H9 (cell line): ENCODE measurements around the gene SLCO2A1. TPM values are rescaled to one million over a fixed set of nuclear protein-coding genes. Genes with fewer than 3 reads are reported as not detected.

Source experiments
- DNase-seq: peaks from one replicate; pipeline ENCODE4 v3.0.0-alpha.2; 2017
- H2AFZ ChIP-seq: one replicate; pipeline ENCODE4 v1.6.1; 2013; ENCODE audit warnings: mild to moderate bottlenecking, low read length, control low read depth, moderate library complexity
- H2AK5ac ChIP-seq: 2 replicates; pipeline ENCODE4 v1.6.1; 2013; ENCODE audit warnings: low read length, control low read depth, mixed read lengths; ENCODE audit not compliant: insufficient read length
- H2BK120ac ChIP-seq: one replicate; pipeline ENCODE4 v1.6.1; 2013; ENCODE audit warnings: low read depth, mild to moderate bottlenecking, low read length, control low read depth, inconsistent platforms; ENCODE audit not compliant: poor library complexity, severe bottlenecking
- H2BK12ac ChIP-seq: 2 replicates; pipeline ENCODE4 v1.6.1; 2013; ENCODE audit warnings: low read length, control low read depth, mixed read lengths, low read depth; ENCODE audit not compliant: insufficient read length
- H2BK15ac ChIP-seq: 2 replicates; pipeline ENCODE4 v1.6.1; 2013; ENCODE audit warnings: low read depth, low read length, control low read depth
- H2BK20ac ChIP-seq: one replicate; pipeline ENCODE4 v1.6.1; 2013; ENCODE audit warnings: low read depth, mild to moderate bottlenecking, low read length, control low read depth, inconsistent platforms; ENCODE audit not compliant: poor library complexity, severe bottlenecking
- H2BK5ac ChIP-seq: 2 replicates; pipeline ENCODE4 v1.6.1; 2013; ENCODE audit warnings: low read length, control low read depth, mixed read lengths; ENCODE audit not compliant: insufficient read length
- H3K14ac ChIP-seq: 2 replicates; pipeline ENCODE4 v1.6.1; 2013; ENCODE audit warnings: low read length, control low read depth; ENCODE audit not compliant: insufficient read depth
- H3K18ac ChIP-seq: 2 replicates; pipeline ENCODE4 v1.6.1; 2013; ENCODE audit warnings: low read depth, mild to moderate bottlenecking, mixed read lengths, low read length, control low read depth; ENCODE audit not compliant: insufficient read length
- H3K23ac ChIP-seq: 2 replicates; pipeline ENCODE4 v1.6.1; 2013; ENCODE audit warnings: low read length, control low read depth, mixed read lengths, low read depth; ENCODE audit not compliant: insufficient read length
- H3K23me2 ChIP-seq: 2 replicates; pipeline ENCODE4 v1.6.1; 2013; ENCODE audit warnings: low read depth, mild to moderate bottlenecking, mixed read lengths, low read length, control low read depth; ENCODE audit not compliant: insufficient read length, poor library complexity, severe bottlenecking
- H3K27ac ChIP-seq: 2 replicates; pipeline ENCODE4 v1.5.1; 2013; ENCODE audit warnings: low read length, control low read depth, mixed read lengths, low read depth; ENCODE audit not compliant: insufficient read length
- H3K27me3 ChIP-seq: 2 replicates; pipeline ENCODE4 v1.6.1; 2013; ENCODE audit warnings: low read length, control low read depth, inconsistent platforms; ENCODE audit not compliant: insufficient read depth
- H3K4ac ChIP-seq: 2 replicates; pipeline ENCODE4 v1.6.1; 2013; ENCODE audit warnings: low read depth, mild to moderate bottlenecking, control low read depth, inconsistent platforms, low read length, moderate library complexity
- H3K4me1 ChIP-seq: 2 replicates; pipeline ENCODE4 v1.6.1; 2013; ENCODE audit warnings: low read length, control low read depth, inconsistent platforms; ENCODE audit not compliant: insufficient read depth
- H3K4me2 ChIP-seq: 2 replicates; pipeline ENCODE4 v1.6.1; 2013; ENCODE audit warnings: low read length, control low read depth, mixed read lengths; ENCODE audit not compliant: insufficient read length, insufficient read depth
- H3K56ac ChIP-seq: 2 replicates; pipeline ENCODE4 v1.6.1; 2013; ENCODE audit warnings: low read depth, mild to moderate bottlenecking, mixed read lengths, low read length, control low read depth; ENCODE audit not compliant: insufficient read length
- H3K79me1 ChIP-seq: 2 replicates; pipeline ENCODE4 v1.6.1; 2013; ENCODE audit warnings: low read depth, mild to moderate bottlenecking, moderate library complexity, low read length, control low read depth, inconsistent platforms; ENCODE audit not compliant: insufficient read depth, poor library complexity, severe bottlenecking
- H3K79me2 ChIP-seq: 2 replicates; pipeline ENCODE4 v1.6.1; 2013; ENCODE audit warnings: low read length, control low read depth, inconsistent platforms; ENCODE audit not compliant: insufficient read depth
- H3K9ac ChIP-seq: 2 replicates; pipeline ENCODE4 v1.6.1; 2013; ENCODE audit warnings: low read length, control low read depth, mixed read lengths; ENCODE audit not compliant: insufficient read length; ENCODE audit errors: extremely low read depth
- H3K9me3 ChIP-seq: one replicate; pipeline ENCODE4 v1.6.1; 2013; ENCODE audit warnings: low read depth, low read length, inconsistent platforms; ENCODE audit not compliant: control insufficient read depth
- H3T11ph ChIP-seq: one replicate; pipeline ENCODE4 v1.6.1; 2013; ENCODE audit warnings: mild to moderate bottlenecking, low read length, control low read depth, inconsistent platforms
- H4K20me1 ChIP-seq: one replicate; pipeline ENCODE4 v1.6.1; 2013; ENCODE audit not compliant: control insufficient read depth, insufficient read length, insufficient read depth
- H4K5ac ChIP-seq: 2 replicates; pipeline ENCODE4 v1.6.1; 2013; ENCODE audit warnings: low read depth, mild to moderate bottlenecking, mixed read lengths, low read length, control low read depth; ENCODE audit not compliant: insufficient read length
- H4K8ac ChIP-seq: replicated peaks from 2 replicates; pipeline ENCODE4 v1.6.1; 2013; ENCODE audit warnings: low read length, control low read depth, mixed read lengths, low read depth; ENCODE audit not compliant: insufficient read length
- H4K91ac ChIP-seq: 2 replicates; pipeline ENCODE4 v1.6.1; 2013; ENCODE audit warnings: low read depth, mild to moderate bottlenecking, moderate library complexity, mixed read lengths, low read length, control low read depth; ENCODE audit not compliant: insufficient read length
- H3K27ac Mint-ChIP-seq, 3 experiments: 2 replicates in 2 of 3; 3 replicates in 1 of 3; pipeline ENCODE4 v1.8.0; 2020 to 2021; ENCODE audit warnings: mixed read lengths in 3 of 3, mild to moderate bottlenecking in 1 of 3, moderate library complexity in 1 of 3
- H3K27me3 Mint-ChIP-seq: 2 replicates; pipeline ENCODE4 v1.8.0; 2021; ENCODE audit warnings: low read depth, mild to moderate bottlenecking, moderate library complexity, mixed read lengths
- H3K36me3 Mint-ChIP-seq, 3 experiments: 2 replicates in 2 of 3; 3 replicates in 1 of 3; pipeline ENCODE4 v1.8.0; 2020 to 2021; ENCODE audit warnings: low read depth in 3 of 3, mixed read lengths in 3 of 3; ENCODE audit not compliant: insufficient read depth in 1 of 3
- H3K4me1 Mint-ChIP-seq, 2 experiments: 2 replicates each; pipeline ENCODE4 v1.8.0; 2020; ENCODE audit warnings: mixed read lengths in 2 of 2
- H3K4me3 Mint-ChIP-seq, 2 experiments: 2 replicates in 1 of 2; 3 replicates in 1 of 2; pipeline ENCODE4 v1.8.0; 2020 to 2021; ENCODE audit warnings: mild to moderate bottlenecking in 2 of 2, mixed read lengths in 2 of 2, moderate library complexity in 1 of 2
- H3K9me3 Mint-ChIP-seq, 2 experiments: 2 replicates in 1 of 2; 3 replicates in 1 of 2; pipeline ENCODE4 v1.8.0; 2020; ENCODE audit warnings: mild to moderate bottlenecking in 2 of 2, mixed read lengths in 2 of 2, moderate library complexity in 1 of 2
- CTCF ChIP-seq: fragments of 200-600 bp; sonication (generic); conservative IDR thresholded peaks from 3 replicates; pipeline ENCODE4 v1.8.0; 2021; ENCODE audit warnings: antibody characterized with exemption, mild to moderate bottlenecking
- WGBS: extraction: QIAGEN DNeasy Blood & Tissue Kit; methylation state at CpG from one replicate; pipeline ENCODE4 v1.1.7; 2013; ENCODE audit warnings: missing lambda C conversion rate, low lambda C conversion rate, mixed read lengths; ENCODE audit not compliant: insufficient read length; ENCODE audit errors: extremely low coverage; 5-methylcytosine and 5-hydroxymethylcytosine counted together
- total RNA-seq: library from RNA; stranded (reverse); gene quantifications from 2 replicates; pipeline ENCODE4 v1.2.1, GENCODE V29; 2021

The SLCO2A1 gene
- total RNA-seq, 1 experiment from 2014 or later = 0.98 TPM

- Histone ChIP-seq H3K79me2 (no peaks in the 10 kb centered on the region), H3K27me3 (no peaks in the 10 kb centered on the region), H2BK120ac (no peak overlapping the region), H3K18ac (no peak overlapping the region), H3K4ac (no peak overlapping the region), H3K23ac (no peak overlapping the region), H3K79me1 (no peaks in the 10 kb centered on the region), H2BK20ac (no peak overlapping the region), H3K9ac (no peak overlapping the region), H3K27ac (no peak overlapping the region), H3K23me2 (no peaks in the 10 kb centered on the region), H4K20me1 (peaks cover 2% of the 10 kb centered on the region), H4K91ac (no peak overlapping the region), H3K9me3 (no peaks in the 10 kb centered on the region), H3T11ph (no peak overlapping the region), H2AFZ (no peak overlapping the region), H4K5ac (no peak overlapping the region), H2AK5ac (no peak overlapping the region), H3K56ac (no peak overlapping the region), H2BK12ac (no peak overlapping the region), H2BK15ac (no peak overlapping the region), H3K4me1 (0 out of 2 replicates have a peak, but pooled peaks cover 2% of the 10 kb centered on the region), H2BK5ac (no peak overlapping the region), H3K14ac (no peak overlapping the region), H4K8ac (no peak overlapping the region), H3K4me2 (no peak overlapping the region)
- H3K9me3 Mint-ChIP-seq = no peaks in the 10 kb centered on the region
- DNase-seq = no peak
- H3K27me3 Mint-ChIP-seq = peaks cover 5% of the 10 kb centered on the region
- no peak for TF ChIP-seq CTCF
- H3K36me3 Mint-ChIP-seq = no peaks in the 10 kb centered on the region; a peak in 1 of 7 replicates
- H3K4me3 Mint-ChIP-seq = no peak overlapping the region
- no peak overlapping the region; a peak in 1 of 7 replicates for H3K27ac Mint-ChIP-seq
- no CpG with 5 or more reads among the region's 4 CpGs for WGBS
- H3K4me1 Mint-ChIP-seq = peaks cover 12 to 13% of the 10 kb centered on the region in 2 experiments
Measured at GRCh38 chr3:133980550-133980949, 49.2 kb downstream of the SLCO2A1 start.
